Measurements from ENCODE around the gene RRP15. TPM values are rescaled to one million over a fixed set of nuclear protein-coding genes. Genes with fewer than 3 reads are reported as not detected.
A peak's percentile ranks its signal among the peaks of the same experiment; 100 is the strongest.

Gene RRP15
- total and polyA plus RNA-seq, 9 of the 15 experiments (the other 6 are each of a cell fraction or from before 2014, with no cell fraction given) = 9.5 to 58.1 (median 29.3) TPM

DNA sequence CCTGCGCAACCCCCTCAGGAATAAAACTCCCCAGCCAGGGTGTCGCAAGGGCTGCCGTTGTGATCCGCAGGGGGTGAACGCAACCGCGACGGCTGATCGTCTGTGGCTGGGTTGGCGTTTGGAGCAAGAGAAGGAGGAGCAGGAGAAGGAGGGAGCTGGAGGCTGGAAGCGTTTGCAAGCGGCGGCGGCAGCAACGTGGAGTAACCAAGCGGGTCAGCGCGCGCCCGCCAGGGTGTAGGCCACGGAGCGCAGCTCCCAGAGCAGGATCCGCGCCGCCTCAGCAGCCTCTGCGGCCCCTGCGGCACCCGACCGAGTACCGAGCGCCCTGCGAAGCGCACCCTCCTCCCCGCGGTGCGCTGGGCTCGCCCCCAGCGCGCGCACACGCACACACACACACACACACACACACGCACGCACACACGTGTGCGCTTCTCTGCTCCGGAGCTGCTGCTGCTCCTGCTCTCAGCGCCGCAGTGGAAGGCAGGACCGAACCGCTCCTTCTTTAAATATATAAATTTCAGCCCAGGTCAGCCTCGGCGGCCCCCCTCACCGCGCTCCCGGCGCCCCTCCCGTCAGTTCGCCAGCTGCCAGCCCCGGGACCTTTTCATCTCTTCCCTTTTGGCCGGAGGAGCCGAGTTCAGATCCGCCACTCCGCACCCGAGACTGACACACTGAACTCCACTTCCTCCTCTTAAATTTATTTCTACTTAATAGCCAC, 60.7 kb downstream of the RRP15 start:
- ChIA-PET CTCF (ENCODE audit: low intra/inter-chr PET ratio) (interaction anchor here (0.6 kb wide), 1 partner anchor 1311 kb away, joined by 3 read pairs; no protein-coding TSS in a partner anchor), POLR2A (interaction anchor here (0.6 kb wide), 2 partner anchors 61 to 190 kb away, joined by 3 read pairs; partner anchors contain the start of gene RRP15)
- WGBS (ENCODE audit: insufficient coverage, low coverage, missing lambda C conversion rate) = 27% methylated on average over 53 of the region's 64 CpGs
- H3K9me3 ChIP-seq (replicated peaks; ENCODE audit: control insufficient read depth, insufficient read depth, low read depth, low read length) = no peaks in the 10 kb centered on the region
- peak overlapping the region; percentile 75 for H3K4me2 ChIP-seq (ENCODE audit: insufficient read depth, low read length)
- no peak overlapping the region for H3K27ac ChIP-seq (ENCODE audit: extremely low read depth, low read depth, low read length)
- no peak for FAIRE-seq
- no peaks in the 10 kb centered on the region; the same call in 2 of the 3 replicates for H3K36me3 ChIP-seq (ENCODE audit: control insufficient read depth, insufficient read depth, low read length)
- peak; percentile 49 to 63 (median 54) for DNase-seq (ENCODE audit: extremely low read depth in 1 of 4, low spot score in 3 of 4)
- no peaks in the 10 kb centered on the region for H3K79me2 ChIP-seq (ENCODE audit: control insufficient read depth, insufficient read depth, low read length)
- peak; percentile 91 for ATAC-seq
- peak overlapping the region; percentile 41 for H3K4me3 ChIP-seq
- no peaks in the 10 kb centered on the region for H3K9me1 ChIP-seq (ENCODE audit: control insufficient read depth, insufficient read depth, low read length)
- H3K27me3 ChIP-seq (ENCODE audit: control insufficient read depth in 2 of 2, insufficient read depth in 2 of 2, low read length in 2 of 2) = no peaks in the 10 kb centered on the region
- H3K4me1 ChIP-seq (replicated peaks in 1 of 2; ENCODE audit: control insufficient read depth in 2 of 2, insufficient read depth in 2 of 2, low read length in 2 of 2) = peaks cover 5 to 15% of the 10 kb centered on the region in 2 experiments; a peak in 3 of 5 replicates
- intact Hi-C loops (cut with micrococcal nuclease) = no loop called here
- H4K20me1 ChIP-seq (replicated peaks; ENCODE audit: control insufficient read depth, insufficient read depth, low read length) = no peaks in the 10 kb centered on the region
- in situ Hi-C loops (cut with MboI) = loop anchor here (25.0 kb wide), 1 partner anchor 1466 kb away; no protein-coding TSS in a partner anchor
- peak overlapping the region; percentile 53 to 89 for H3K9ac ChIP-seq (ENCODE audit: insufficient read depth in 1 of 2, low read depth in 2 of 2, low read length in 2 of 2)
- no TSS peak for BruUV-seq (replicated peaks)
- H2AFZ ChIP-seq (ENCODE audit: low read depth, low read length) = peak overlapping the region; percentile 82
- TF ChIP-seq HMG20A (CRISPR knock-in tag; conservative IDR thresholded peaks at IDR 0.05) (no peak), POLR2G (IDR thresholded peaks at IDR 0.05; ENCODE audit: low read depth, low read length) (peak; percentile 67), HDAC1 (IDR thresholded peaks at IDR 0.05) (0 out of 4 replicates have a peak, but pooled peaks of 1 of the 2 experiments have one; percentile 37), CCNT2 (IDR thresholded peaks at IDR 0.05; ENCODE audit: borderline replicate concordance, extremely low read depth, insufficient read length, low read depth, low read length) (peak; percentile 51), TEAD2 (tag; IDR thresholded peaks at IDR 0.05) (no peak), XRCC4 (IDR thresholded peaks at IDR 0.05; ENCODE audit: extremely low read depth, insufficient read depth, insufficient read length) (no peak), YY1 (IDR thresholded peaks at IDR 0.05; ENCODE audit: borderline replicate concordance in 1 of 3, control insufficient read depth in 1 of 3, extremely low read depth in 1 of 3, insufficient read depth in 3 of 3, insufficient read length in 1 of 3, insufficient replicate concordance in 2 of 3, low read depth in 1 of 3, low read length in 2 of 3) (peak in 1 of 3 experiments; percentile 8), PHF20 (IDR thresholded peaks at IDR 0.05; ENCODE audit: partially characterized antibody) (peak; percentile 29), ZNF79 (CRISPR knock-in tag; IDR thresholded peaks at IDR 0.05; ENCODE audit: low read depth) (no peak), EWSR1 (IDR thresholded peaks at IDR 0.05; ENCODE audit: borderline replicate concordance, low read depth, partially characterized antibody) (no peak), CREM (IDR thresholded peaks at IDR 0.05; ENCODE audit: low read depth) (0 out of 2 replicates have a peak, but pooled peaks have one; percentile 16), HOXB6 (CRISPR knock-in tag; IDR thresholded peaks at IDR 0.05; ENCODE audit: borderline replicate concordance) (no peak), FOXA1 (IDR thresholded peaks at IDR 0.05; ENCODE audit: borderline replicate concordance) (no peak), CXXC5 (CRISPR knock-in tag; IDR thresholded peaks at IDR 0.05) (peak; percentile 76), LCOR (CRISPR knock-in tag; IDR thresholded peaks at IDR 0.05) (no peak)
- TF ChIP-seq, protein P1, sequence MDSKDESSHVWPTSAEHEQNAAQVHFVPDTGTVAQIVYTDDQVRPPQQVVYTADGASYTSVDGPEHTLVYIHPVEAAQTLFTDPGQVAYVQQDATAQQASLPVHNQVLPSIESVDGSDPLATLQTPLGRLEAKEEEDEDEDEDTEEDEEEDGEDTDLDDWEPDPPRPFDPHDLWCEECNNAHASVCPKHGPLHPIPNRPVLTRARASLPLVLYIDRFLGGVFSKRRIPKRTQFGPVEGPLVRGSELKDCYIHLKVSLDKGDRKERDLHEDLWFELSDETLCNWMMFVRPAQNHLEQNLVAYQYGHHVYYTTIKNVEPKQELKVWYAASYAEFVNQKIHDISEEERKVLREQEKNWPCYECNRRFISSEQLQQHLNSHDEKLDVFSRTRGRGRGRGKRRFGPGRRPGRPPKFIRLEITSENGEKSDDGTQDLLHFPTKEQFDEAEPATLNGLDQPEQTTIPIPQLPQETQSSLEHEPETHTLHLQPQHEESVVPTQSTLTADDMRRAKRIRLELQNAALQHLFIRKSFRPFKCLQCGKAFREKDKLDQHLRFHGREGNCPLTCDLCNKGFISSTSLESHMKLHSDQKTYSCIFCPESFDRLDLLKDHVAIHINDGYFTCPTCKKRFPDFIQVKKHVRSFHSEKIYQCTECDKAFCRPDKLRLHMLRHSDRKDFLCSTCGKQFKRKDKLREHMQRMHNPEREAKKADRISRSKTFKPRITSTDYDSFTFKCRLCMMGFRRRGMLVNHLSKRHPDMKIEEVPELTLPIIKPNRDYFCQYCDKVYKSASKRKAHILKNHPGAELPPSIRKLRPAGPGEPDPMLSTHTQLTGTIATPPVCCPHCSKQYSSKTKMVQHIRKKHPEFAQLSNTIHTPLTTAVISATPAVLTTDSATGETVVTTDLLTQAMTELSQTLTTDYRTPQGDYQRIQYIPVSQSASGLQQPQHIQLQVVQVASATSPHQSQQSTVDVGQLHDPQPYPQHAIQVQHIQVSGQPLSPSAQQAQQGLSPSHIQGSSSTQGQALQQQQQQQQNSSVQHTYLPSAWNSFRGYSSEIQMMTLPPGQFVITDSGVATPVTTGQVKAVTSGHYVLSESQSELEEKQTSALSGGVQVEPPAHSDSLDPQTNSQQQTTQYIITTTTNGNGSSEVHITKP (IDR thresholded peaks at IDR 0.05; ENCODE audit: partially characterized antibody) = peak; percentile 16
- TF ChIP-seq, protein P2, sequence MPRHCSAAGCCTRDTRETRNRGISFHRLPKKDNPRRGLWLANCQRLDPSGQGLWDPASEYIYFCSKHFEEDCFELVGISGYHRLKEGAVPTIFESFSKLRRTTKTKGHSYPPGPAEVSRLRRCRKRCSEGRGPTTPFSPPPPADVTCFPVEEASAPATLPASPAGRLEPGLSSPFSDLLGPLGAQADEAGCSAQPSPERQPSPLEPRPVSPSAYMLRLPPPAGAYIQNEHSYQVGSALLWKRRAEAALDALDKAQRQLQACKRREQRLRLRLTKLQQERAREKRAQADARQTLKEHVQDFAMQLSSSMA (CRISPR knock-in tag; IDR thresholded peaks at IDR 0.05) = no peak

Measured in K562 (cell line).